DMS79 (cell line): ENCODE measurements around the gene PSPC1.
"Not testable (repeated sequence)": the region's sequence is repeated elsewhere in the genome, so short reads cannot be mapped to it uniquely, and the experiment has no call there.

Source experiments
- DNase-seq: peaks from one replicate; lab custom pipeline; 2025; lab: John Stamatoyannopoulos, UW

PSPC1 gene

GRCh38 chr13:19763618-19764017 is 19.1 kb downstream of the PSPC1 start:
- DNase-seq: no peak

DNA sequence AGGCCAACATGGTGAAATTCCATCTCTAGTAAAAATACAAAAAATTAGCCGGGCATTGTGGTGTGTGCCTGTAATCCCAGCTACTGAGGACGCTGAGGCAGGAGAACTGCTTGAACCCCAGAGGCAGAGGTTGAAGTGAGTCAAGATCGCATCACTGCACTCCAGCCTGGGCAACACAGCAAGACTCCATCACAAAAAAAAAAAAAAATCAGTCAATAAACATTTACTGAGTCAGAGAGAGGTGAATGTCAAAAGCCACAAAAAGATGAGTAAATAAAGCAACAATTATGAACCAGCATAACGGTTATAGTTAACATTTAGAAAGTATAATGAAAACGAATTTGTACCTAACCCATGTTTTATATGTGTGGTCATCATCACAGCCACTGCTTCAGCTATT is 23.1 kb downstream of the PSPC1 start:
- no peak for DNase-seq

- DNase-seq: no peak
Observed at GRCh38 chr13:19742643-19743042, 40.1 kb downstream of the PSPC1 start.

DNA sequence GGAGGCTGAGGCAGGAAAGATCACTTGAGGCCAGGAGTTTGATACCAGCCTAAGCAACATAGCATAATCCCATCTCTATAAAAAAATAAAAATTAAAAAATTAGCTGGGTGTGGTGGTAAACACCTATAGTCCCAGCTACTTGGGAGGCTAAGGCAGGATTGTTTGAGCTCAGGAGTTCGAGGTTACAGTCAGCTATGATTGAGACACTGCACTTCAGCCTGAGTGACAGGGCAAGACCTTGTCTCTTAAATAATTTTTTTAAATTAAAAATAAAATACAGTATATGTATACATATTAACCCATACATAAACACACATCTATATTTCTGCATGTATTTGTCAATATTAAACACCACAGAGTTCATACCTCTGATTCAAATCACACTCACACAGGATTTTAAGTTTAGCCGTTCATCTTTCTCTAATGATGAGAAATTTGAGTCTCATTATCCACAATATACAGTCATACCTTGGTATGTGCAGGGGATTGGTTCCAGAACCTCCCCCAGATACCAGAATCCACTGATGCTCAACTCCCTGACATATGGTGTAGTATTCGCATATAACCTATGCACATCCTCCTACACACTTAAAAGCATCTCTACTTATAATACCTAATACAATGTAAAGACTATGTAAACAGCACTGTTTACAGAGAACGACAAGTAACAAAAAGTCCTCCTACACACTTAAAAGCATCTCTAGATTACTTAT is 44.7 kb downstream of the PSPC1 start:
- no peak for DNase-seq

DNA sequence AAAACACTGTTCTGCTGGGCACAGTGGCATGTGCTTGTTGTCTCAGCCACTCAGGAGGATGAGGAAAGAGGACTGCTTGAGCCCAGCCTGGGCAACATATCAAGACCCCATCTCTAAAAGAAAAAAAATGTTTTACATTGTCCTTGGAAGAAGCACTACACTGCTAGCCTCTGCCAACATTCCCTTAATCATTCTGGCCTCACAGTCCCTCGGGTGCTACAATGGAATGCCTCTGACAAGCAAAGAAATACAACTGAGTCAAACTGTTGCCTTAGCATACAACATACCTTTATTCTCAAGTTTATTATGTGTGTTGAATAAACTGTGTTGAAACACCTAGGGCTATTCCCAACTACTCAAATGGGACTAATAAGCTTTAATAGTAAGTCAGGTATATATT is 56.1 kb downstream of the PSPC1 start:
- DNase-seq: no peak

DNA sequence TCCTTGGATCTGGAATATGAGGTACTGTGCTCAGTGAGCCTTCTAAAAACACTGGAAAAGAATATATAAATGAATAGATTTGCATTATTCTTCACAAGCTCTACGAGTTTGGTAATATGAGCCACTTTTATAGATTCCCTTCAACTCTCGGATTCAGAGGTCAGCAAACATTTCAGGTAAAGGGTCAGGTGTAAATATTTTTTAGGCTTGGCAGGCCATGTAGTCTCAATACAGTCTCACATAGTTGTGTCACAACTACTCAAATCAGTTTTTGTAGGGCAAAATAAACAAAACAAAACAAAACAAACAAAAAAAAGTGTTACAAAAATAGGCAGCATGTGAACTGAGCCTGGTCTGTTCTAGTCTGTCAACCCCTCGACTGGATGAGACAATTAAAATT is 57.4 kb downstream of the PSPC1 start:
- no peak for DNase-seq

GRCh38 chr13:19720039-19720438 is 62.7 kb downstream of the PSPC1 start:
- no peak for DNase-seq

DNA sequence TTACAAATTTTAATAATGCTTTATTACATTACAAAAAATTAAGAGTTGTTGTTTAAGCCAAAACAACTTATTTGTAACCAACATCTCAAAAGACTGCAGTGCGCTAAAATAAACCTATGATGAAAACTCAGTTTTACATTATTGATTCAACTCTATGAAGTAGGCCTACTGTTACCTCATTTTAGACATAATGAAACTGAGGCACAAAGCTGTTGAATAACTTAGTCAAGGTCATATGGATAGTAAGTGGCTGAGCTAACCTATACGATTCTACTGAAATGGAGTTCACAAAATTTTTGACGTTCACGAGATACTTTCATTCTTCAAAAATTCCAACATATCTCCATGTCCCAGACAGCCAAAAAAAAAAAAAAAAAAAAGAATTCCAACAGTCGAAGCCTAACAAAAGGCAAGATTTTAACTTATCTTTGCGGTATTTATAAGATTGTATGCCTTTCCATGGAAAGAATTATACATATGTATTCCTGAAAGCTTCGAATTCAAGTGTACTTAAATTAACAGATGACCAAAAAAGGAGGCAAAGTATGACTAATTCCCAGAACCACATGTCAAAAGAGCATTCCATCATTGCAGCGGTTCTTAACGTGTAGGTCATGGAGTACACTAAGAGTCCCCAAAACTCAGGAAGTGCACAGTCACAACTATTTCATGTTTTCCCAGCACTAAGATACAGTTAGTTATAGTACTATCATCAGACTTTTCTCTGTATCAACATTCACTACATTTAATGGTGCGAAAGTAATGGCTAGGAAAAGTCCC is 69.4 kb downstream of the PSPC1 start:
- DNase-seq: no peak

- DNase-seq: not testable (repeated sequence)
Observed at GRCh38 chr13:19709782-19710181, 73.0 kb downstream of the PSPC1 start.

DNA sequence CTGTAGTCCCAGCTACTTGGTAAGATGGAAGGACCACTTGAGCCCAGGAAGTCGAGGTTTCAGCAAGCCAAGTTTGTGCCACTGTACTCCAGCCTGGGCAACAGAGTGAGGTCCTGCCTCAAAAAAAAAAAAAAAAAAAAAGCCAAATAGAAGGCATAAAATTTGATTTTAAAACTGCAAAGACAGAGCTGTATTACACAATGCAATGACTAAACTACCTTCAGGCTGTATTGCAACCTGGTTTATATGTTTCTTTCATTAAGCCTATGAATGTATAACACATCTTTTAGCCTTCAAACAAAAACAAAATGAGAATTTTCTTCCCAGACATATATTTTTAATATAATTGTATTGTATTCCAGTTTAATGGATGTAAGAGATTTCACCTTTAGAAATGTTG is 73.7 kb downstream of the PSPC1 start:
- not testable (repeated sequence) for DNase-seq

- not testable (repeated sequence) for DNase-seq
Observed at GRCh38 chr13:19704256-19704655, 78.5 kb downstream of the PSPC1 start.

GRCh38 chr13:19701619-19702018 is 81.1 kb downstream of the PSPC1 start:
- not testable (repeated sequence) for DNase-seq

DNA sequence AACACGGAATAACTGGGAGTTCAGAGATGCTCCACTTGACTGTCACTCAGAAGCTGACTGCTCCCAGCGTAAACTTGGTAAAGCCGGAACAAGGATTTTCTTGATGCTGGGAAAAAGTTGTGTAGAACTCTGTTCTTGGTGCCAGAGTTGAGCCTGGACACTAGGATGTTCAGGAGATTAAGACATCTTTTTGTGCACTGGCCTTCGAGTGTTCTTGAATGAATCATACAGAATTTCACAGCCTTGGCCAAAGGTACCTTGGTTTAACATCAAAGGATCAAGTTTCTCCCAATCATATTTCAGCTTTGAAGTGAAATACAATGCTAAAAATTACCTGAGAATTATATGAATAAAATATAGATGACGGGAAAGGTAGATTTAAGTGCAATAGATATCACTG is 81.8 kb downstream of the PSPC1 start:
- DNase-seq: not testable (repeated sequence)

DNA sequence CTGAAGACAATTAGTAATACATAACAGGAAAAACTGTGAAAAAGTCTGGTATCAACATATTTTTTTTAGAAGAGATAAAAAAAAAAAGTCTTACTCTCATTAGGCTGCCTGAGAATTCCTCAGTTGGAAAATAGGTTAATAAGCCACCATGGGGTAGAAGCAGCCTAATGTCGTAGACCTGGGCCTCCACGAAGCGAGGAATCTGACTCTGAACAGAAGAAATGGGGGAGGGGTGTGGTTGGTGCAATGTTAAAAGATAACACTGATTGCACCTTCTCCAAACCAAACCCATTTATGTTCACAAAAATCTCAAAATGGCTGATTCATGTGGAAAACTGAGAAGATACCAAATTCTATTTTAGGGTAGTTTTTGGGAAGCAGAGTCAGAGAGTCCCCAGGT is 86.9 kb downstream of the PSPC1 start:
- DNase-seq: no peak

DNA sequence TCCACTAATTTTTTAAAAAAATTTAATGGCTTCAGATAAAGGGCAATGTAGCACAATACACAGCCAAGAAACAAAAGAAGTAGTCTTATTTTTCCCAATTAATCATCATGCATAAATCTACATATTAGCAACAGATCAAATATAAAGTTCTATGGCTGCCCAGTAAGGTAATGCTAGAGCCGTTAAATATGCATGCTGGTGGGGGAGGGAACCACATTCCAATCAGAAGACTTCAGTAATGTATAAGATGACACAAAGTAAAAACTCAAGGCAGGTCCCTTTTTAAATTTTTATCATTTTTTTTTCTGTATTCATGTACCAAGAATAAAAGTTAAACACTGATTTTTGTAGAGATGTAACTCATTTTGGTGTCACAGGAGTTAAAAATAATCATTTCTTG is 87.3 kb downstream of the PSPC1 start:
- no peak for DNase-seq

GRCh38 chr13:19691447-19691846 is 91.3 kb downstream of the PSPC1 start:
- DNase-seq: not testable (repeated sequence)

DNA sequence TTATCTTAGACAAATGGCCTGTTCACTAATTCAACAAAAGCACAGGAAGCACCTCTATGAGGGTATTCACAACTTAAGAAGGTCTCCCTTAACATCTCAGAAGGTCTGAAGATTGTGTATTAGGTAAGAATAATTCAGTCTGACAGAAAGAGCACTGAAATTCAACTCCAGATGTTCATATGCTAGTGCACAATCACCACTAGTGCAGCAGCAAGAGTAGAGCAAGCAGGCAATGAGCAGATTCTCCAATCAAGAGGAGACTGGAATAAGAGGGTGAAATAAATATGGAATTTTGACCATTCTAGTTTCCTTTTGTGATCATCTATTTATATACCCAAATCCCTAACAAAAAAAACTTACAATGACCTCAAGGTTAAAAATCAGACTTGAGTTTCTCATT is 97.3 kb downstream of the PSPC1 start:
- no peak for DNase-seq

DNA sequence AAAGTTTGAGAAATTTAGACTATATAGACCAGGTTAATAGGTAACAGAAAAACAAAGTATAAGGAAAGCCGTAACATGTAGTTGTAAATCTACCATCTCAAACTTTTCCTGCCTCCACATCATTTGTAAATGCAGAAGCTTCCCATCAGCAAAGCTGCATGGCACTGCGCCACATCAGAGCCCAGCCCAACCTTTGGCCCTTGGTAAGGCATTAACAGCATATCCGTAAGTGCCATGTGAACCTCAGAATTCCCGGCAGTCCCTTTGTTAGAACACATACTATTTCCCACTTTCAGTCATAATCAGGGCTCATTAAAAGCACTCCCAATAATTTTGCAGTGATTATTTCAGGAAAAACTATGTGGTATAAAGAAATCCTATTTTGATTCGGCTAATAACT is 97.7 kb downstream of the PSPC1 start:
- no peak for DNase-seq

DNA sequence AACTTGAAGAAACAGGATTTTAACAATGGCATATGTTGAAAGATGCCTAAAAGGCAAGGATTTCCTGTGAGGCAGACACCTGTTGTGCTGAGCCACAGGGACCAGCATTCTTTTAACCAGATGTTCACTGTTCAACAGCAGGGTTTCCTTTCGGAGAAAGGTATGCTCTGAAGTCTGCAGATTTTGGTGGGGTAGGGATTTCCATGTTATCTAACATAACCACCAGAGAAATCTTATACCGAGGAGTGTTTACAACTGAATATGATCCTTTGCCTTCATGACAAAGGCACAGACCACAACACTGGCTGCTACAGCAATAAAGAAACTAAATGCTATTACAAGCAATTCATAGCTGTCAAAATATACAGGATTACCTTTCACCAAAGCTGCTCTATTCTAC is 101.2 kb downstream of the PSPC1 start:
- DNase-seq: no peak

GRCh38 chr13:19680751-19681150 is 102.0 kb downstream of the PSPC1 start:
- no peak for DNase-seq

- DNase-seq: no peak
Observed at GRCh38 chr13:19676168-19676567, 106.6 kb downstream of the PSPC1 start.

DNA sequence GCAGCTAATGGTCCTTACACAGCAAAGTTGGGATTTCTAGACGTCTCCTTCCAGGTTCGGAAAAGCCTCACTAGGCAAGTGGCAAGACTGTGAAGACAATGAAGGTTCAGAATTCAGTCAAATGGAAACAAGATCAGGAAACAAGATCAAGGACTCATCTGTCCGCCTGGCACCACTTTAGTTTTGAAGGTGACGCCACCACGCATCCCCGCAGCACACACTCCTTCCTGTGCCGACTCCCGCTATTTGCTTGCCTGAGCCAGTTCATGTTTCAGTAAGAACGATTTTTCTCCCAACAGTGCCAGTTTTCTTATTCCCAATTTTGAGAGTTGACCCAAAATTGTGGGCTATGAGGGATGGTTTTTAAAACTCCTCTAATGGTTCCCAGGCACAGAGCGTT is 107.8 kb downstream of the PSPC1 start:
- DNase-seq: no peak
